Fibroblast of villous mesenchyme (primary cell): ENCODE results near the gene CEACAM1. TPM values are rescaled to one million over a fixed set of nuclear protein-coding genes. Genes with fewer than 3 reads are reported as not detected.
"Not testable (repeated sequence)": the region's sequence is repeated elsewhere in the genome, so short reads cannot be mapped to it uniquely, and the experiment has no call there.

Source experiments
- DNase-seq: peaks from one replicate; pipeline ENCODE4 v3.0.0-alpha.2; 2010; ENCODE audit warnings: low read depth
- H3K4me3 ChIP-seq: 2 replicates; pipeline ENCODE4 v1.5.1; 2011; ENCODE audit warnings: low read depth, mild to moderate bottlenecking, low read length
- CTCF ChIP-seq: IDR thresholded peaks from 2 replicates; pipeline ENCODE4 v1.5.1; 2012; ENCODE audit warnings: low read depth, mild to moderate bottlenecking, low read length; ENCODE audit not compliant: insufficient read depth
- total RNA-seq: library from RNA; depleted of rRNA; stranded (reverse); fragments of >200 nt; gene quantifications from 2 replicates; pipeline ENCODE4 v1.2.3, GENCODE V29; 2012

The CEACAM1 gene
- total RNA-seq, 1 donor = under 0.01 TPM

- no peak for TF ChIP-seq CTCF
- DNase-seq = no peak
- H3K4me3 ChIP-seq = no peak overlapping the region
These were observed 58.7 kb downstream of the CEACAM1 start for GRCh38 chr19:42469311-42470235.

- no peak for TF ChIP-seq CTCF
- no peak overlapping the region for H3K4me3 ChIP-seq
- peak; percentile 57 for DNase-seq
These were observed 59.9 kb downstream of the CEACAM1 start for GRCh38 chr19:42468273-42468796.

- peak; percentile 64 for DNase-seq
- no peak for TF ChIP-seq CTCF
- no peak overlapping the region for H3K4me3 ChIP-seq
These were observed 61.0 kb downstream of the CEACAM1 start for GRCh38 chr19:42467183-42467760.

- peak; percentile 42 for DNase-seq
- no peak for TF ChIP-seq CTCF
- no peak overlapping the region for H3K4me3 ChIP-seq
These were observed 61.6 kb downstream of the CEACAM1 start for GRCh38 chr19:42466521-42467182.

GRCh38 chr19:42465827-42466280 lies 62.4 kb downstream of the CEACAM1 start:
- H3K4me3 ChIP-seq = no peak overlapping the region
- DNase-seq = no peak
- no peak for TF ChIP-seq CTCF

GRCh38 chr19:42461700-42462324 lies 66.5 kb downstream of the CEACAM1 start:
- DNase-seq = no peak
- no peak for TF ChIP-seq CTCF
- no peak overlapping the region for H3K4me3 ChIP-seq

GRCh38 chr19:42461231-42461630 lies 67.0 kb downstream of the CEACAM1 start:
- not testable (repeated sequence) for H3K4me3 ChIP-seq, DNase-seq
